GM18520 (cell line): Measurements from ENCODE around the gene CGB3.
A peak's percentile ranks its signal among the peaks of the same experiment; 100 is the strongest.

Experiments used
- ATAC-seq: cut with Tn5 transposase; IDR thresholded peaks from one replicate; pipeline ENCODE4 v1.9.1; 2021; ENCODE audit not compliant: unreplicated experiment

CGB3 gene

GRCh38 chr19:49017041-49017665 lies 7.0 kb downstream of the CGB3 start, which contains the start of gene LHB:
Gene LHB (minus strand): TSS chr19:49017091. CDS start chr19:49017081, 10 bp downstream.
- no peak for ATAC-seq

DNA sequence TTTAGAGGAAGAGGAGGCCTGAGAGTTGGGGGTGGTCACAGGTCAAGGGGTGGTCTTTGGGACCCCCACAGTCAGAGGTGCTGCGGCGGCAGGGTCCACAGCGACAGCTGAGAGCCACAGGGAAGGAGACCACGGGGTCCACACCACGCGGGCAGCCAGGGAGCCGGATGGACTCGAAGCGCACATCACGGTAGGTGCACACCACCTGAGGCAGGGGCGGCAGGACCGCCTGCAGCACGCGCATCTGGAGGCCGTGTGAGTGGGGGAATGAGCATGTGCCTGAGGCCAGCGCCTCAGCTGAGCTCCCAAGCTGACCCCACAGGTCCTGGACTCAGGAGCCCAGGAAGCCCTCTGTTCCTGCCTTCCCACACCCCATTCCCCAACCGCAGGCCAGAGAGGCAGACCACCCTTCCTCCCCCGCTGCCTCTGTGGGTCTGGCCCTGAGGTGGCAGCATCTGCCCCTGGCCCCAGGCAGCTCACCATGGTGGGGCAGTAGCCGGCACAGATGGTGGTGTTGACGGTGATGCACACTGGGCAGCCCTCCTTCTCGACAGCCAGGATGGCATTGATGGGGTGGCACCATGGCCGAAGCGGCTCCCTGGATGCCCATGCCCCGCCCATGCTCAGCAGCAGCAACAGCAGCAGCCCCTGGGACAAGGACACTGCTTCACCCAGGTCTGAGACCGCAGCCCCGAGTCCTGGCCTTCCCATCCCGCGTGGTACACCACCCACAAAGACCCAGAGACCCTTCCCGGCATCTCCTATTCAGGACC lies 7.9 kb downstream of the CGB3 start:
- ATAC-seq = no peak

DNA sequence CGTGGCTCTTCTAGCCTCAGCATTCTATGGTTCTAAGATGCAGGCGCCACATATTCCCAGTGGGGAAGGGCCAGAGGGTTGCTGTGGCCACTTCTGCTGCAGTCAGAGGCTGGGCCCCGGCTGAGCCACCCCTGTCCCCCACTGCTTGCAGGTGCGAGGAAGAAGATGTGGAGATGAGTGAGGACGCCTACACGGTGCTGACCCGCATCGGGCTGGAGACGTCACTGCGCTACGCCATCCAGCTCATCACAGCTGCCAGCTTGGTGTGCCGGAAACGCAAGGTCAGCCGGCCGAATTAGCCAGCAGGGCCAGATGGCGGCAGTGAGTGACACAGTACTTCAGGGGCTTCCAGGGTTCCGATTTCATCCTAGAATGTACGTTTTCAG lies 9.3 kb downstream of the CGB3 start:
- ATAC-seq = no peak

GRCh38 chr19:49014123-49014869 lies 9.8 kb downstream of the CGB3 start:
- no peak for ATAC-seq

GRCh38 chr19:49011194-49011593 lies 12.9 kb downstream of the CGB3 start:
- ATAC-seq = no peak

GRCh38 chr19:49010453-49010852 lies 13.7 kb downstream of the CGB3 start:
- ATAC-seq = no peak

GRCh38 chr19:49009828-49010227 lies 14.3 kb downstream of the CGB3 start:
- ATAC-seq = no peak

DNA sequence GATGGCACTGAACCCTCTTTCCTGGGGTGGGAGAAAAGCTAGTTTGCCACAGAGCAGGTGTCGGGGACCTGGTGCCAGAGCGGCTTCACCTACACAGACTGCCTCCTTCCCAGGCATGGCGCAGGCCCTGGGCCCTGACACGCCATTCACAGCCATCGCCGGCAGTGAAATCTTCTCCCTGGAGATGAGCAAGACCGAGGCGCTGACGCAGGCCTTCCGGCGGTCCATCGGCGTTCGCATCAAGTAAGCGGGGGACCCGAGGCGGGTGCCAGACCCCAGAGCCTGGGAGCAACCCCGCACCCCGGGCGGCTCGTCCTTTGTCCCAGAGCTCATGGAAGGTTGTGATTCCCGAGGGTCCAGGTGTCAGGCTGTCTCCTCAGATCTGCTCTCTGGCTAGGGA lies 17.2 kb downstream of the CGB3 start:
- ATAC-seq = no peak

DNA sequence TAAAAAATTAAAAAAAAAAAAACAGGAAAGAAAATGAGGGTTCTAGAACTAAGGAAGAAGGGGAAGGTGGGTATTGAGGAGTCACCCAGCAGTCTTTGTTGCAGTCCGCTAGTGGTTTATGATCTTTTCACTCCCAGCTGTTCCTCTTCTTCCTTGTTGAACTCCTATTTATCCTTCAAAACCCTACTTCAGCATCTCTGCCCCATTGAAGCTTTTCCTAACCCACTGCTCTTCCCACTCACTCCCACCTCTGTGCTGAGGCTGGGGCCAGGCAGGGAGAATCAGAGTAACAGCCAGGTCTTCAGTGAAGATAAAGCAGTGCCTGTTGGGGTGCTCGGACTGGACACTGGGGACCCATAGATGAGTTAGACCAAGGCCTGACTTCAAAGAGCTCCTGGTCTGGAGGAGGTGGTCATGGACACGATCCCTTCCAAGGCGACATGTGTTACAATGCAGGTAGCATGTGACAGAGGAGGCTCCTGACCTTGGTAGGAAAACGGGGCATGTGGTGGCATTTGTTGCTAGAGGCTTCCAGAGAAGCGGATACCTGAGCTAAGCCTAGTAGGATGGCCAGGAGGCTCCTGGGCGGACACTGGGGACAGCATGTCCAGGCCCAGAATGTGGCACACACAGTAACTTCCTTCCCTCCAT lies 19.0 kb downstream of the CGB3 start:
- no peak for ATAC-seq

DNA sequence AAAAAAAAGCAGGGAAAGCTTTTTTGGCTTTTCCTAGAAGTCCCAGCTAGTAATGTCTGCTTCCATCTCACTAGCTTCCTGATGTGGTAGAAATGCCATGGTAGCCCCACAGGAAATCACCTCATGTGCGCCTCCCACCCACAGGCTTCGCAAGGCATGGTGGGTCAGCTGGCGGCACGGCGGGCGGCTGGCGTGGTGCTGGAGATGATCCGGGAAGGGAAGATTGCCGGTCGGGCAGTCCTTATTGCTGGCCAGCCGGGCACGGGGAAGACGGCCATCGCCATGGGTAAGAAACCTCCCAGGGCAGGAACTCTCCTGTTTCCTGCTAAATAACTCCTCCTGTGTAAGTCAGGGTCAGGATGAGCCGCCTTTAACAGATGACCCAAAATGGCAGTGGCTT lies 20.0 kb downstream of the CGB3 start:
- ATAC-seq = no peak

DNA sequence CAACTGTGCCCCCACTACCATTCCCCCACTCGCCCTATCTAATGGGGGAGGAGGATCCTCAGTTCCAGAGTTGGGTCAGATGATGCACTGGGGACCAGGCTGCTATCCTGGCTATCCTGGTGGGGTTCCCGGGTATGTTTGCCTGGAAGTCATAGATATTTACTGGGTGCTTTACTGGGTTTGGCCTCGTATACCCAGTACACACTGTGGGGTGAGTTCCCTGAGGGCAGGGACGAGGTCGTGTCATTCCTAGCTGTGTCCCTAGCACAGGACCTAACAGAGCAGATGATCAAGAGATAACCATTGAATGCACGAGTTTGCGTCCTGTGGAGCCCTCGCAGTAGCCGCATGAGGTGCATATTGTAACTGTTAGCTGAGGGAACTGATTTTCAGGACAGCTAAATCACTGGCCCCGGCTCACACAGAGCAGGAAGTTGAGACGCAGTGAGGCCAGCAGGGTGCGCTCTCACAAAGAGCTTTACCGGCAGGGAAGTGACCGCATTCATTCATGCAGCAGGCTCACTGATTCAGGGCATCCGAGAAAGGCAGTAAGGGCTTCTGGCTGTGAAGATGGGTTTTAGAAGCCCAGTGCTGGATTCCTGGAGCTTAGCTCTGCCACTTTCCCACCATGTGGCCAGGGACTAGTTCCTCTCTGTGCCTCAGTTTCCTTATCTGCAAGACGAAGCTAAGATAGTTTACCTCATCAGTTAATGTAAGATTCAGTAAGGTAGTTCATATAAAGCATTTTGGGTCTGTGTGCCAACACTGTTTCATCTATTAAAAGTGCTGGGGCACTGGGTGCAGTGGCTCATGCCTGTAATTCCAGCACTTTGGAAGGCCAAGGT lies 24.4 kb downstream of the CGB3 start:
- no peak for ATAC-seq

DNA sequence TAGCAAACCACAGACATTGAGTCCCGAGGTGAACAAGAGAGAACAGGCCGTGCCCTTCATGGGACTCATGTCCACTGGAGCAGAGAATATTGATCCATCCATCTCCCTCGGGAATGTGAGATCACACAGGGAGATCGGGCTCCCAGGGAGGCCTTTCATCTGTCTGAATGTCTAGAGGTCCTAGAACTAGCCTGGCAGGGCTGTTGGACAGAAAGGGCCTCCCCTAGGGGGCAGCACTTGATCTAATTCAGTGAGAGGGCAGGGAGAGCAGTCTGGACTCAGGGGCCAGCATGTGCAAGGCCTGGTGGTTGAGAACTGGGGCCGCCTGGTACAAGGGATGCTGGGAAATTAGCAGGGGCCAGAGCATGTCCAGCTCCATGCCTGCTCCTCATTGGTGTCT lies 26.2 kb downstream of the CGB3 start:
- no peak for ATAC-seq

GRCh38 chr19:48994035-48994386 lies 30.1 kb downstream of the CGB3 start:
- ATAC-seq = no peak

- ATAC-seq = peak; percentile 85
Observed at GRCh38 chr19:48993175-48994034, 30.7 kb downstream of the CGB3 start, which contains the start of the genes GYS1 and RUVBL2. Gene GYS1 (minus strand): TSS chr19:48993309. CDS start chr19:48993112, 197 bp downstream. Gene RUVBL2 (plus strand): TSS chr19:48993887. CDS start chr19:48993912, 25 bp downstream.

DNA sequence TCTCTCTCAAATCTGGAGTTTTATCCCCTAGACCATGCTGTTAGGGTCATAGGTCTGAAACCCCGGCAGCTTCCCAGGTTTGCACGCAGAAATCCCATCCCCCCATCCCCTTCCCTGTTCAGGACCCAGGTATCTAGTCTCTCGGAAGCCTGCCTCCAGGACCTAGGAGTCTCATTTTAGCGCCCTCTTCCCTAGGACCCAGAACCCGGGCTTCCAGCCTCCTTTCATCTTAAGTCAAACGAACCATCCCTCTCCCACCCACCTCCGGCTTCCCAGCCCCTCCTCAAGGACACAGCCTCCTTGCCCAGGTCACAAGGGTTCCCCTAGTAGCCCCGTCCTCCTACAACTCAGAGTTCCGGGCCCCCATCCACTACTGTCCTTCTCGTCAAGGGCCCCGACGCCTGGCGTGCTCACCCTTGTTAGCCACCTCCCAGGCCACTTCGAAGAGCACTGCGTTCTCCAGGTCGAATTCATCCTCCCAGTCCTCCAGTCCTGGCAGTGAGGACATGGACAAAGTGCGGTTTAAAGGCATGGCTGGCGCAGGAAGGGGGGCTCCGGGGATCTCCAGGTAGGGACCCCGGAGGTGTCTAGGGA lies 31.5 kb downstream of the CGB3 start:
- no peak for ATAC-seq

GRCh38 chr19:48991873-48992580 lies 32.1 kb downstream of the CGB3 start:
- ATAC-seq = no peak

GRCh38 chr19:48991011-48991609 lies 33.0 kb downstream of the CGB3 start:
- no peak for ATAC-seq

DNA sequence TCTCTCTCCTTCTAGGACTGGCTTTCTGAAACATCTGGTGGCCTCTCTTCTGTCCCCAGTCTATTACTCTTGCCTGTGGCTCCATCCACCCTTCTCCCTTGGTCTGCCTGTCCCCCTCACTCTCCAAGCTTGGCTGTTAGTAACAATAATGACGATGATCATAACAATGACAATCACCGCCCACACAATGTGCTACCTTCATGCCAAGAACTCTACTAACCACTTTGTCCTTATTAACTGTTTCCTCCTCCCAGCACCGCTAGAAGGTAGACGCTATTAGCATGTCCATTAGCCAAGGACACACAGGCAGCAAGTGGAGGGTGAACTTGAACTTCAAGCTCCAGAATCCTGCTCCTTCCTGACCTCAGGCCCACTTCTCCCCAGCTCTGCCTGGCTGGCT lies 33.7 kb downstream of the CGB3 start:
- ATAC-seq = no peak
